Globus pallidus (tissue), 1 donor: ENCODE results near the gene BNIP3.
"Not testable (repeated sequence)": the region's sequence is repeated elsewhere in the genome, so short reads cannot be mapped to it uniquely, and the experiment has no call there.

Source experiments
- DNase-seq: peaks from one replicate; pipeline ENCODE4 v3.0.0-alpha.2; 2015; ENCODE audit warnings: low spot score

BNIP3 gene

GRCh38 chr10:131977323-131978096 lies 4.2 kb downstream of the BNIP3 start:
- DNase-seq, result no peak

- DNase-seq, result no peak
Observed at GRCh38 chr10:131975796-131976195, 5.9 kb downstream of the BNIP3 start.

- no peak for DNase-seq
Observed at GRCh38 chr10:131975003-131975402, 6.7 kb downstream of the BNIP3 start.

GRCh38 chr10:131974034-131974817 lies 7.5 kb downstream of the BNIP3 start:
- no peak for DNase-seq

- no peak for DNase-seq
Observed at GRCh38 chr10:131973160-131973951, 8.4 kb downstream of the BNIP3 start.

GRCh38 chr10:131972474-131973071 lies 9.2 kb downstream of the BNIP3 start:
- no peak for DNase-seq

GRCh38 chr10:131971591-131971990 lies 10.1 kb downstream of the BNIP3 start:
- no peak for DNase-seq

- DNase-seq, result no peak
Observed at GRCh38 chr10:131970946-131971345, 10.8 kb downstream of the BNIP3 start.

GRCh38 chr10:131968949-131969348 lies 12.8 kb downstream of the BNIP3 start:
- no peak for DNase-seq

GRCh38 chr10:131964298-131964697 lies 17.4 kb downstream of the BNIP3 start:
- no peak for DNase-seq

GRCh38 chr10:131963811-131964210 lies 17.9 kb downstream of the BNIP3 start:
- no peak for DNase-seq

- no peak for DNase-seq
Observed at GRCh38 chr10:131963350-131963749, 18.4 kb downstream of the BNIP3 start.

- DNase-seq, result peak; percentile 20
Observed at GRCh38 chr10:131961777-131962662, 19.7 kb downstream of the BNIP3 start.

- DNase-seq, result no peak
Observed at GRCh38 chr10:131961047-131961776, 20.5 kb downstream of the BNIP3 start.

GRCh38 chr10:131960631-131961046 lies 21.1 kb downstream of the BNIP3 start:
- no peak for DNase-seq

- no peak for DNase-seq
Observed at GRCh38 chr10:131959841-131960240, 21.9 kb downstream of the BNIP3 start.

GRCh38 chr10:131955591-131956340 lies 26.0 kb downstream of the BNIP3 start:
- DNase-seq, result no peak

GRCh38 chr10:131954356-131954965 lies 27.3 kb downstream of the BNIP3 start:
- DNase-seq, result no peak

GRCh38 chr10:131949908-131950307 lies 31.8 kb downstream of the BNIP3 start:
- DNase-seq, result not testable (repeated sequence)
